SK-N-SH treated with all-trans-retinoic acid at 6 μM for 48 hours (cell line): Measurements from ENCODE around the gene EMC9.

ENCODE experiments used
- CSDC2 ChIP-seq: fragments of 250-450 bp; sonication (Bioruptor Pico); IDR thresholded peaks from 2 replicates; pipeline ENCODE4 v1.5.0; 2020; ENCODE audit warnings: mild to moderate bottlenecking, moderate library complexity
- ESRRG ChIP-seq: fragments of 250-450 bp; sonication (Bioruptor Pico); IDR thresholded peaks from 2 replicates; pipeline ENCODE4 v1.6.1; 2021; ENCODE audit warnings: mild to moderate bottlenecking
- ISL1 ChIP-seq: fragments of 250-450 bp; sonication (Bioruptor Pico); IDR thresholded peaks from 2 replicates; pipeline ENCODE4 v2.1.2; 2022; ENCODE audit warnings: mild to moderate bottlenecking, moderate library complexity
- POU6F1 ChIP-seq: fragments of 250-450 bp; sonication (Bioruptor Pico); IDR thresholded peaks from 2 replicates; pipeline ENCODE4 v1.8.0; 2021; ENCODE audit warnings: low read depth, mild to moderate bottlenecking, moderate library complexity, borderline replicate concordance
- SNAI2 ChIP-seq: fragments of 250-450 bp; sonication (Bioruptor Pico); IDR thresholded peaks from 2 replicates; pipeline ENCODE4 v1.5.0; 2020; ENCODE audit warnings: mild to moderate bottlenecking, moderate library complexity
- TCF4 ChIP-seq: fragments of 250-450 bp; sonication (Bioruptor Pico); IDR thresholded peaks from 2 replicates; pipeline ENCODE4 v1.8.0; 2021; ENCODE audit warnings: mild to moderate bottlenecking, moderate library complexity, borderline replicate concordance
- ZC3H10 ChIP-seq: fragments of 250-450 bp; sonication (Bioruptor Pico); IDR thresholded peaks from 2 replicates; pipeline ENCODE4 v1.5.1; 2021; ENCODE audit warnings: mild to moderate bottlenecking, moderate library complexity
- ZFP30 ChIP-seq: fragments of 450-650 bp; formaldehyde crosslinking; IDR thresholded peaks from 2 replicates; pipeline ENCODE4 v1.5.0; 2022; ENCODE audit warnings: mild to moderate bottlenecking, moderate library complexity
- ZNF8 ChIP-seq: fragments of 450-650 bp; formaldehyde crosslinking; IDR thresholded peaks from 2 replicates; pipeline ENCODE4 v1.5.0; 2020; ENCODE audit warnings: mild to moderate bottlenecking, moderate library complexity

- TF ChIP-seq ZC3H10 (CRISPR knock-in tag) (no peak), CSDC2 (no peak), SNAI2 (no peak), TCF4 (CRISPR knock-in tag) (no peak), POU6F1 (CRISPR knock-in tag) (no peak), ESRRG (no peak), ZNF8 (CRISPR knock-in tag) (no peak), ZFP30 (CRISPR knock-in tag) (no peak), ISL1 (no peak)
Measured at GRCh38 chr14:24150993-24151392, 9.6 kb upstream of the EMC9 start.
